DLD1 (cell line): ENCODE results near the gene NEMF.

Experiments
- in situ Hi-C: cut with HindIII; loops from 2 replicates; pipeline ENCODE4 v1.10.0; 2017; ENCODE audit warnings: low sequenced_read_pairs

The NEMF gene

GRCh38 chr14:49879646-49880204, 27.1 kb upstream of the NEMF start:
- in situ Hi-C loops = no loop called here

- in situ Hi-C loops = no loop called here
Observed at GRCh38 chr14:49876563-49877127, 24.1 kb upstream of the NEMF start.

- in situ Hi-C loops = no loop called here
Observed at GRCh38 chr14:49875640-49876198, 23.1 kb upstream of the NEMF start.

GRCh38 chr14:49873548-49873947, 21.0 kb upstream of the NEMF start:
- in situ Hi-C loops = loop anchor here (25.0 kb wide), 1 partner anchor 89 kb away; no protein-coding TSS in a partner anchor

- in situ Hi-C loops = loop anchor here (25.0 kb wide), 1 partner anchor 91 kb away; no protein-coding TSS in a partner anchor
Observed at GRCh38 chr14:49870908-49871307, 18.3 kb upstream of the NEMF start.

GRCh38 chr14:49868720-49869114, 16.1 kb upstream of the NEMF start:
- in situ Hi-C loops = loop anchor here (25.0 kb wide), 1 partner anchor 94 kb away; no protein-coding TSS in a partner anchor

- in situ Hi-C loops = loop anchor here (25.0 kb wide), 1 partner anchor 94 kb away; no protein-coding TSS in a partner anchor
Observed at GRCh38 chr14:49867831-49868719, 15.5 kb upstream of the NEMF start.

- in situ Hi-C loops = loop anchor here (25.0 kb wide), 1 partner anchor 97 kb away; no protein-coding TSS in a partner anchor
Observed at GRCh38 chr14:49865431-49865859, 12.9 kb upstream of the NEMF start.

- in situ Hi-C loops = loop anchor here (25.0 kb wide), 1 partner anchor 99 kb away; no protein-coding TSS in a partner anchor
Observed at GRCh38 chr14:49863487-49864281, 11.1 kb upstream of the NEMF start.

GRCh38 chr14:49862089-49862673, 9.6 kb upstream of the NEMF start:
- in situ Hi-C loops = loop anchor here (25.0 kb wide), 1 partner anchor 100 kb away; no protein-coding TSS in a partner anchor

- in situ Hi-C loops = loop anchor here (25.0 kb wide), 1 partner anchor 101 kb away; no protein-coding TSS in a partner anchor
Observed at GRCh38 chr14:49861699-49862088, 9.1 kb upstream of the NEMF start.

- in situ Hi-C loops = loop anchor here (25.0 kb wide), 1 partner anchor 101 kb away; no protein-coding TSS in a partner anchor
Observed at GRCh38 chr14:49860988-49861698, 8.6 kb upstream of the NEMF start.

GRCh38 chr14:49858383-49858782, 5.8 kb upstream of the NEMF start:
- in situ Hi-C loops = loop anchor here (25.0 kb wide), 1 partner anchor 104 kb away; no protein-coding TSS in a partner anchor

GRCh38 chr14:49857427-49858003, 4.9 kb upstream of the NEMF start:
- in situ Hi-C loops = loop anchor here (25.0 kb wide), 1 partner anchor 105 kb away; no protein-coding TSS in a partner anchor

- in situ Hi-C loops = loop anchor here (25.0 kb wide), 1 partner anchor 109 kb away; no protein-coding TSS in a partner anchor
Observed at GRCh38 chr14:49853572-49854375, 1.2 kb upstream of the NEMF start.

GRCh38 chr14:49853158-49853477, 530 bp upstream of the NEMF start:
- in situ Hi-C loops = loop anchor here (25.0 kb wide), 1 partner anchor 109 kb away; no protein-coding TSS in a partner anchor

- in situ Hi-C loops = loop anchor here (25.0 kb wide), 1 partner anchor 110 kb away; no protein-coding TSS in a partner anchor
Observed at GRCh38 chr14:49851813-49852212, 775 bp downstream of the NEMF start.
